ENCODE results near the gene SUMO1.

Gene SUMO1

DNA sequence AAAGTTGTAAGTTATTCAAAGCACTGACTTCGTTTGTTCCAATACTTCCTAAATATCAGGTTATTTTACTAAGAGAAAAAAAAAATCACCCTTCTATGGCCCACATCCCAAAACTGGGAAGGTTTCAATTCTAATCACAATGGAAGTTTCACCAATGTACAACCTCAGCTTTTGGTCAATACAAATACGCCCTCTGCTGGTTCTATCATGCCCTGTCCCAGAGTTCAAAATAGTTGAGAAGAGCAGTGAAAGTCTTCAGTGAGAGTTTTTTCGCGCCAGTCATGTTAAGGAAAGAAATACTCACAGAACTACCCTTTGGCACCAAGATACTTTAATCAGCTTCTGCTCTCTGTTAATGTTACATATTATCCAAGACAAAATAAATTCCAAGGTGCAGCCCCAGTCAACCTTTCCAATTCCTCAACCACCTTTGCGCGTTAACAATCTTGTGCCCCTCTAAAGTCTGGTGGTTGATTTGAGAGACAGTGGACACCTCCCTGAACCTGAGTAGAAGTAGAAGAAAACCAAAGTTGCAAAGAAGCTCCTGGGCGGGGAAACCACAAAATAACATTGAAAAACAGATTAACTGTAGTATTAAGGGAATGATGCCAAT lies 59.9 kb downstream of the SUMO1 start:
- TF ChIP-seq, protein P1, sequence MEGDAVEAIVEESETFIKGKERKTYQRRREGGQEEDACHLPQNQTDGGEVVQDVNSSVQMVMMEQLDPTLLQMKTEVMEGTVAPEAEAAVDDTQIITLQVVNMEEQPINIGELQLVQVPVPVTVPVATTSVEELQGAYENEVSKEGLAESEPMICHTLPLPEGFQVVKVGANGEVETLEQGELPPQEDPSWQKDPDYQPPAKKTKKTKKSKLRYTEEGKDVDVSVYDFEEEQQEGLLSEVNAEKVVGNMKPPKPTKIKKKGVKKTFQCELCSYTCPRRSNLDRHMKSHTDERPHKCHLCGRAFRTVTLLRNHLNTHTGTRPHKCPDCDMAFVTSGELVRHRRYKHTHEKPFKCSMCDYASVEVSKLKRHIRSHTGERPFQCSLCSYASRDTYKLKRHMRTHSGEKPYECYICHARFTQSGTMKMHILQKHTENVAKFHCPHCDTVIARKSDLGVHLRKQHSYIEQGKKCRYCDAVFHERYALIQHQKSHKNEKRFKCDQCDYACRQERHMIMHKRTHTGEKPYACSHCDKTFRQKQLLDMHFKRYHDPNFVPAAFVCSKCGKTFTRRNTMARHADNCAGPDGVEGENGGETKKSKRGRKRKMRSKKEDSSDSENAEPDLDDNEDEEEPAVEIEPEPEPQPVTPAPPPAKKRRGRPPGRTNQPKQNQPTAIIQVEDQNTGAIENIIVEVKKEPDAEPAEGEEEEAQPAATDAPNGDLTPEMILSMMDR (IDR thresholded peaks at IDR 0.05), result peak; percentile 85
- Histone ChIP-seq H3K9me3 (ENCODE audit: control insufficient read depth, low read length) (no peaks in the 10 kb centered on the region), H3K4me3 (ENCODE audit: low read depth, low read length) (no peak overlapping the region), H3K27ac (no peak overlapping the region), H3K9ac (no peak overlapping the region), H3K36me3 (ENCODE audit: control insufficient read depth, insufficient read depth, low read length) (no peaks in the 10 kb centered on the region), H3K79me2 (no peaks in the 10 kb centered on the region), H3K4me2 (ENCODE audit: low read length) (no peak overlapping the region), H3K4me1 (no peaks in the 10 kb centered on the region), H2AFZ (no peak overlapping the region), H3K27me3 (ENCODE audit: control insufficient read depth, insufficient read depth, low read length) (no peaks in the 10 kb centered on the region)

DNA sequence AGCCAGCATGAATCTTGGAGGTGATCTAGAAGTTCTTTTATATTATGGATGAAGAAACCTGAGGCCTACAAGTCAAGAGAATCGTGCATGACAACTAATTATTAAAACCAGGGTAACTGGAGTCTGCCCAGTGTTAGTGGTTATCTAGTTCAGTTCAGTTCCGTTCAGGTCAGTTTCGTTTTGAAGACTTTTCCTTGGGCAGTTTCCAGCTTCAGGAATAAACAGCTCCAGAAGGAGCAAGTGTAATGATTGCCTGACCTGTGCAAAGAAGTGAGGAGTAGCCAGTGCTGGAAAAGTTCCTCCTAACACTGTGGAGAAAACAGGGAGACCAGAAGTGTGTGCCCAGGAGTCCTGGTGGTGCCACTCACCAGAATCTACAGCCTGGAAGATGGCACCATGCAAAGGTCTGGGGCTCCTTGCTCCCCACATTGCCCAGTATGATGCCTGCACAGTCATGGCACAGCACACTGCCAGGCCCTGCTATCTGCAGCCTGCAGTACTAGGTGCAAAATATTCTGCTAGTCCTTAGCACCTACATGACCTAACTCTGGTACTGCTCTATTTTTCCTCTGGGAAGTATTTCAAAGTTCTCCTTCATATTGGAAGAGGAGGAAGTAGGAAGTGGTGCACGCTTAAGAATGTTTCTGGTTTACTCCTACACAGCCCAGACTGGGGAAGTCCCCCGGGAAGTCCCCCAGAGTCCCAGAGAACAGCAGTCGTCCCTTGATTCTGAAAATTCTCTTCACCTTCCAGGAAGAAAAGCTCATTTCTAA lies 65.8 kb downstream of the SUMO1 start:
- Histone ChIP-seq H3K9ac (no peak overlapping the region), H2AFZ (no peak overlapping the region), H3K4me2 (ENCODE audit: low read length) (no peak overlapping the region), H3K9me3 (ENCODE audit: control insufficient read depth, low read length) (no peaks in the 10 kb centered on the region), H3K4me1 (no peaks in the 10 kb centered on the region), H3K4me3 (ENCODE audit: low read depth, low read length) (no peak overlapping the region), H3K79me2 (no peaks in the 10 kb centered on the region), H3K27me3 (ENCODE audit: control insufficient read depth, insufficient read depth, low read length) (no peaks in the 10 kb centered on the region), H3K27ac (no peak overlapping the region), H3K36me3 (ENCODE audit: control insufficient read depth, insufficient read depth, low read length) (no peaks in the 10 kb centered on the region)
- TF ChIP-seq, protein P1 (IDR thresholded peaks at IDR 0.05), result no peak

DNA sequence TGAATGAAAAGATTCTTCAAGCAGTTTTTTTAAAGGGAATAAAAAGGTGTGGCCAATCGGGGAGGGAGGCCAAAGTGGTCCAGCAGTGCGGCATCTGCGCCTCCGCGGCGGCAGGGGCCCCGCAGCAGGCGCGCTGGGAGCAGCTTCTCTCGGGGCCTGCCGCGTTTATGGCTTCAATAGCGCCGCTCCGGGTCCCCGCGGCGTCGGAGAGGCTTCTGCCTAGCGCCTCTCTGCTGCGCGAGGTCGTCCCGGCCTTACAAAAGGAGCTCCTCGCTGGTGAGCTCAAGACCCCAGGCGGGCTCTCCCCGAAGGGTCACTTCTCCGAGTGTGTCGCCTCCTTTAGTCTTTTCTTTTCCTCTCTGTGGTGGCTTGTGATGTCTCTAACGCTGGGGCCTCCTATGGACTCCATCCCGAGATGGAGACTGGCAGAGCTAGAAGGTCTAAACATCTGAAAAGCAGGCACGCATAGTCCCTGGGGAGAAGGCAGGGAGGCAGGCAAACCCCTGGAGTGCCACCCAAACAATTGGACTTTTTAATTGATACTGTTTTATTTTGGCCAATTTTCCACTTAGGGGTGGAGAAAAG lies 67.1 kb downstream of the SUMO1 start:
- Histone ChIP-seq H3K4me2 (ENCODE audit: low read length) (no peak overlapping the region), H3K9me3 (ENCODE audit: control insufficient read depth, low read length) (no peaks in the 10 kb centered on the region), H3K27ac (no peak overlapping the region), H3K9ac (no peak overlapping the region), H3K79me2 (no peaks in the 10 kb centered on the region), H3K4me1 (no peaks in the 10 kb centered on the region), H2AFZ (peak overlapping the region; percentile 36), H3K27me3 (ENCODE audit: control insufficient read depth, insufficient read depth, low read length) (no peaks in the 10 kb centered on the region), H3K4me3 (ENCODE audit: low read depth, low read length) (no peak overlapping the region), H3K36me3 (ENCODE audit: control insufficient read depth, insufficient read depth, low read length) (no peaks in the 10 kb centered on the region)
- TF ChIP-seq, protein P1 (IDR thresholded peaks at IDR 0.05), result no peak

DNA sequence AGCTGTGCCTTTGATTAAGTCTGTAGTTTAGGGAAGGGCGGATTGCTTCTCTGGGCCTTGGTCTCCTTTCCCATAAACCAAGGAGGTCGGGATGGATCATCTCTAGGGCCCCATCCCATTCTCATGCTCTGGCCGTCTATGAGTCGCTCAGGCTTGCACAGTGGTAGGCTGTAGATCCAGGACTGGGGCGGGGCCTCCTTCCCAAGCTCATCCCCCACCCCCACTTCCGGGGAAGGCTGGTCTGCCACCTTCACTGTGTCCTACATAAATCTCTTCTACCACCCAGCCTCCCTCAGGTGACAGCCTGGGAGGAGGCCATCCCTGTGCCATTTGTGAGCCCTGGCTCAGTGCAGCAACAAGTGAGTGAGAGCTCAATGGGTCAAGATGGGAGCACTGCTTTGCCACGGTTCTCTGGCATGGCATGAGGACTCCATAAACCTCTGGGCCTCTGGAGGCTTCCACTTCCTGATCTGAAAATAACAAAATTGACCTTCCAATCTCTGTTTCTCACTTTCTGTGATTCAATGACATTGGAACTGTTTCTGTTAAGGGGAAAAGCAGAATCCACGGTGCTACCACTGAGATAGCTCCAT lies 68.5 kb downstream of the SUMO1 start:
- Histone ChIP-seq H3K27ac (no peak overlapping the region), H3K4me1 (no peaks in the 10 kb centered on the region), H3K9me3 (ENCODE audit: control insufficient read depth, low read length) (no peaks in the 10 kb centered on the region), H2AFZ (no peak overlapping the region), H3K79me2 (no peaks in the 10 kb centered on the region), H3K4me2 (ENCODE audit: low read length) (no peak overlapping the region), H3K36me3 (ENCODE audit: control insufficient read depth, insufficient read depth, low read length) (no peaks in the 10 kb centered on the region), H3K27me3 (ENCODE audit: control insufficient read depth, insufficient read depth, low read length) (no peaks in the 10 kb centered on the region), H3K4me3 (ENCODE audit: low read depth, low read length) (no peak overlapping the region), H3K9ac (no peak overlapping the region)
- TF ChIP-seq, protein P1 (IDR thresholded peaks at IDR 0.05), result no peak
